BJ (cell line): ENCODE results near the gene LHX1. TPM values are rescaled to one million over a fixed set of nuclear protein-coding genes. Genes with fewer than 3 reads are reported as not detected.

Experiments
- CTCF ChIA-PET: fragments of 350-600 bp; formaldehyde crosslinking; extraction: SDS; loops from one replicate; lab custom pipeline; 2021; ENCODE audit warnings: antibody characterized with exemption, inconsistent platforms; lab: Yijun Ruan, JAX
- POLR2A ChIA-PET: fragments of 300-600 bp; sonication (Branson Sonifier 250); formaldehyde crosslinking; extraction: SDS; loops from one replicate; lab custom pipeline; 2021; ENCODE audit warnings: antibody characterized with exemption; lab: Charles Lee
- DNase-seq: peaks from one replicate; pipeline ENCODE4 v3.0.0-alpha.2; 2011; ENCODE audit warnings: low read depth
- H3K27me3 ChIP-seq: 2 replicates; pipeline ENCODE4 v1.6.0; 2011; ENCODE audit warnings: low read length; ENCODE audit not compliant: control insufficient read depth, insufficient read depth
- H3K36me3 ChIP-seq: 2 replicates; pipeline ENCODE4 v1.5.1; 2011; ENCODE audit warnings: low read length; ENCODE audit not compliant: control insufficient read depth, insufficient read depth
- H3K4me3 ChIP-seq: 2 replicates; pipeline ENCODE4 v1.5.1; 2011; ENCODE audit warnings: low read depth, mild to moderate bottlenecking, control low read depth, low read length
- polyA plus RNA-seq: library from polyadenylated mRNA; depleted of rRNA; stranded (reverse); fragments of >200 nt; gene quantifications from 2 replicates; pipeline ENCODE4 v1.2.3, GENCODE V29; 2011
- TF ChIP-seq, protein P1 (sequence below): IDR thresholded peaks from 2 replicates; pipeline ENCODE4 v1.5.1; 2011; ENCODE audit warnings: low read depth, mild to moderate bottlenecking, control low read depth, inconsistent platforms, low read length, moderate library complexity; ENCODE audit not compliant: insufficient read depth

Gene LHX1
- polyA plus RNA-seq, 1 experiment, result not detected

GRCh38 chr17:36929851-36930582 lies 7.3 kb upstream of the LHX1 start:
- CTCF ChIA-PET, result interaction anchor here (1.1 kb wide), 1 partner anchor 9 kb away, joined by 3 read pairs; no protein-coding TSS in a partner anchor

GRCh38 chr17:36930583-36930900 lies 6.7 kb upstream of the LHX1 start:
- TF ChIP-seq, protein P1, sequence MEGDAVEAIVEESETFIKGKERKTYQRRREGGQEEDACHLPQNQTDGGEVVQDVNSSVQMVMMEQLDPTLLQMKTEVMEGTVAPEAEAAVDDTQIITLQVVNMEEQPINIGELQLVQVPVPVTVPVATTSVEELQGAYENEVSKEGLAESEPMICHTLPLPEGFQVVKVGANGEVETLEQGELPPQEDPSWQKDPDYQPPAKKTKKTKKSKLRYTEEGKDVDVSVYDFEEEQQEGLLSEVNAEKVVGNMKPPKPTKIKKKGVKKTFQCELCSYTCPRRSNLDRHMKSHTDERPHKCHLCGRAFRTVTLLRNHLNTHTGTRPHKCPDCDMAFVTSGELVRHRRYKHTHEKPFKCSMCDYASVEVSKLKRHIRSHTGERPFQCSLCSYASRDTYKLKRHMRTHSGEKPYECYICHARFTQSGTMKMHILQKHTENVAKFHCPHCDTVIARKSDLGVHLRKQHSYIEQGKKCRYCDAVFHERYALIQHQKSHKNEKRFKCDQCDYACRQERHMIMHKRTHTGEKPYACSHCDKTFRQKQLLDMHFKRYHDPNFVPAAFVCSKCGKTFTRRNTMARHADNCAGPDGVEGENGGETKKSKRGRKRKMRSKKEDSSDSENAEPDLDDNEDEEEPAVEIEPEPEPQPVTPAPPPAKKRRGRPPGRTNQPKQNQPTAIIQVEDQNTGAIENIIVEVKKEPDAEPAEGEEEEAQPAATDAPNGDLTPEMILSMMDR, result no peak
- ChIA-PET POLR2A (no interaction called here), CTCF (interaction anchor here (1.1 kb wide), 1 partner anchor 9 kb away, joined by 3 read pairs; no protein-coding TSS in a partner anchor)
- DNase-seq, result no peak
- Histone ChIP-seq H3K4me3 (no peak overlapping the region), H3K36me3 (no peaks in the 10 kb centered on the region), H3K27me3 (peaks cover 83% of the 10 kb centered on the region)

More at GRCh38 chr17:36929851-36930582, 7.3 kb upstream of the LHX1 start:
- POLR2A ChIA-PET, result no interaction called here
- no peak for DNase-seq
- no peaks in the 10 kb centered on the region for H3K36me3 ChIP-seq
- H3K4me3 ChIP-seq, result no peak overlapping the region
- peaks cover 81% of the 10 kb centered on the region for H3K27me3 ChIP-seq
- TF ChIP-seq, protein P1, result no peak

- Histone ChIP-seq H3K27me3 (peaks cover 84% of the 10 kb centered on the region), H3K36me3 (no peaks in the 10 kb centered on the region), H3K4me3 (no peak overlapping the region)
- TF ChIP-seq, protein P1, result no peak
- ChIA-PET CTCF (no interaction called here), POLR2A (no interaction called here)
- no peak for DNase-seq
Observed at GRCh38 chr17:36931096-36931696, 6.1 kb upstream of the LHX1 start.

- no peak for DNase-seq
- H3K27me3 ChIP-seq, result peaks cover 85% of the 10 kb centered on the region
- no peak overlapping the region for H3K4me3 ChIP-seq
- TF ChIP-seq, protein P1, result no peak
- ChIA-PET POLR2A (no interaction called here), CTCF (no interaction called here)
- no peaks in the 10 kb centered on the region for H3K36me3 ChIP-seq
Observed at GRCh38 chr17:36931697-36932382, 5.4 kb upstream of the LHX1 start.

DNA sequence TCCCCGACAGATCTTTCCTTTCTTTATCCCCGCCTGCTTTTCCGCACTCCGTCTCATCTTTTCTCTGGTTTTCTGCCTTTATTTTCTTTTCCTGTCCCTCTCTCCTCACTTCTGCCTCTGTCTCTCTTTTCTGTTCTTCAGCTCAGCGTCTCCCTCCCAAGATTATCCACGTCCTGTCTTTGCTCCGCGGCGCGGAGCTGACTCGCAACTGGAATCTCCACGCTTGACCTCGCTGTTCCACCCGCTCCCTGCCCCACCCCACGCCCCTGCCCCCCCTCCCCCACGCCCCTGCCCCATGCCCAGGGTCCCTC lies 4.9 kb upstream of the LHX1 start:
- Histone ChIP-seq H3K27me3 (peaks cover 87% of the 10 kb centered on the region), H3K36me3 (no peaks in the 10 kb centered on the region), H3K4me3 (no peak overlapping the region)
- TF ChIP-seq, protein P1, result no peak
- no peak for DNase-seq
- ChIA-PET CTCF (no interaction called here), POLR2A (no interaction called here)
